Measurements from ENCODE around the gene POLE. TPM values are rescaled to one million over a fixed set of nuclear protein-coding genes. Genes with fewer than 3 reads are reported as not detected.

The POLE gene
- total RNA-seq, 4 donors from 2014 or later, result 28.2 to 98.5 (median 30.0) TPM

DNA sequence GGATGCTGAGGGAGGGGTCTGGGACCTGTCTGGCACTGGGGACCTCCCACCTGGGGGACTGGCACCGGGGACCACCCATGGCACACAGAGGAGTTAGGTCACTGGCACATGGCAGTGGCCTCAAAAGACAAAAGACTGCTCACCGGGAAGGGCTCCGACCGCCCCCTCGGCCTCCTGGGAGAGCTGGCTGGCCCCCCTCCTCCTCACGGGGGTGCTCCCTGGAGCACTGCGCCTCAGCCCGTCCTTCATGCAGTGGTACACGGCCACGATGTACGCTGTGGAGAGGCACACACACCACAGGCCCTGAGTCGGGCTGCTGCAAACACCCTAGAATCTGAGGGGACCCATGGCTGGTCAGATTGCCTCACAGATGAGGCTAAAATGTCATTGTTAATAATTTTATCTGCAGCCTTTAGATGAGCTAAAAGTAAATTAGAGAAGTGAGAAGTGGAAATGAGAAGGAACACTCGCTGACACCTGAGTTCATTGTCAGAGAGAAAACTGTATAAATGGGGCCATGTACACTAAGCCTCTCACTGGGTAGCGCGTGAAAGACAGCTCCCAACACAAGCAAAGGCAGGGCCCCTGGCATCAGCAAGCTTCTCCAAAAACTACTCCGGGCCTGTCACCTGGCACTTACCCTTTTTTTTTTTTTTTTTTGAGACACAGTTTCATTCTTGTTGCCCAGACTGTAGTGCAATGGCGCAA is 54.5 kb downstream of the POLE start:
- TF ChIP-seq, protein P1, sequence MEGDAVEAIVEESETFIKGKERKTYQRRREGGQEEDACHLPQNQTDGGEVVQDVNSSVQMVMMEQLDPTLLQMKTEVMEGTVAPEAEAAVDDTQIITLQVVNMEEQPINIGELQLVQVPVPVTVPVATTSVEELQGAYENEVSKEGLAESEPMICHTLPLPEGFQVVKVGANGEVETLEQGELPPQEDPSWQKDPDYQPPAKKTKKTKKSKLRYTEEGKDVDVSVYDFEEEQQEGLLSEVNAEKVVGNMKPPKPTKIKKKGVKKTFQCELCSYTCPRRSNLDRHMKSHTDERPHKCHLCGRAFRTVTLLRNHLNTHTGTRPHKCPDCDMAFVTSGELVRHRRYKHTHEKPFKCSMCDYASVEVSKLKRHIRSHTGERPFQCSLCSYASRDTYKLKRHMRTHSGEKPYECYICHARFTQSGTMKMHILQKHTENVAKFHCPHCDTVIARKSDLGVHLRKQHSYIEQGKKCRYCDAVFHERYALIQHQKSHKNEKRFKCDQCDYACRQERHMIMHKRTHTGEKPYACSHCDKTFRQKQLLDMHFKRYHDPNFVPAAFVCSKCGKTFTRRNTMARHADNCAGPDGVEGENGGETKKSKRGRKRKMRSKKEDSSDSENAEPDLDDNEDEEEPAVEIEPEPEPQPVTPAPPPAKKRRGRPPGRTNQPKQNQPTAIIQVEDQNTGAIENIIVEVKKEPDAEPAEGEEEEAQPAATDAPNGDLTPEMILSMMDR (IDR thresholded peaks at IDR 0.05; ENCODE audit: low read depth), result no peak

GRCh38 chr12:132631666-132632065 is 55.5 kb downstream of the POLE start:
- TF ChIP-seq, protein P1 (IDR thresholded peaks at IDR 0.05; ENCODE audit: low read depth), result no peak

- TF ChIP-seq, protein P1 (IDR thresholded peaks at IDR 0.05; ENCODE audit: low read depth), result no peak
Measured at GRCh38 chr12:132630672-132631071, 56.5 kb downstream of the POLE start.

DNA sequence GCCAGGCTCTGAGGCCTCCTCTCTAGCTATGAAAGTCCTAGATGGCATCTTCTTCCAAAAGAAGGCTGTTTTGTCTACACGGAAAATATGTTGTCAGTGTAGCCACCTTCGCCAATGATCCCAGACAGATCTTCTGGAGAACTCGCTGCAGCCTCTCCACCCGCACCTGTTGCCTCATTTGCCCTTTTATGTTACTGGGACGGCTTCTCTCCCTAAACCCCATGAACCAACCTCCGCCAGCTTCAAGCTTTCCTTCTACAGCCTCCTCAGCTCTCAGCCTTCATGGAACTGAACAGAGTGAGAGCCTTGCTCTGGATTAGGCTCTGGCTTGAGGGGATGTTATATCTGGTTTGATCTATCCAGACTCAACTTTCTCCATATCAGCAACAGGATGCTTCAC is 57.8 kb downstream of the POLE start:
- TF ChIP-seq, protein P1 (IDR thresholded peaks at IDR 0.05; ENCODE audit: low read depth), result no peak

DNA sequence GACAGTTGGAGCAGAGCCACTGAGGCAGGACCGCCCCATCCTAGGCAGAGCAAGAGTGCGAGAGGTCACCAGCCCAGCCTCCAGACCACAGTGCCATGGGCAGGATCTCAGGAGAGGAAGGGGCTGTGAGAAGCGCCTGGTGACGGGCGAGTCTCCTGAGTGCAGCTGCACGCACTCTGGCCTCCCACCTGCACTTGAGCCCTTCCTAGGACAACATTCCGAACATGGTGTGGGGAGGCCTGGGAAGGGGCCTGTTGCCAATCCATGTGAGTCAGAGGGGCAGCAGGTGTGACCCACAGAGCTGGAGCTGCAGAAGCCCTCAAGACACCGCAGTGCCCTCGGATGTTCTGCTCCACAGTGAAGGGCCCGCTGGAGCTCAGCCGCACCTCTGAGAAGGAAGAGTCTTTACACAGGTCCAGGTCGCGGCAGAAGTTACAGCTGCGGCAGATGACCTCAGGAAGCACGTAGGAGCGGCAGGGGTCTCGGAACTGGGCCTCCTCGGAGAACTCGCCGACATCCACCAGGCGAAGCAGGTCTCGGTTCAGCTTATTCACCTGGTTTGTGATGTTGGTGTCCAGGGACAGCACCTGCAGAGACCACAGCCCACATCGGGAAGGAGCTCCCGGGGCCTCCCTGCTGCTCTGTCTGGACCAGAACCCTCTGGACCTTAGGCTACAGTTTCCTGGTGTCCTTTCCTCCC is 61.3 kb downstream of the POLE start:
- TF ChIP-seq, protein P1 (IDR thresholded peaks at IDR 0.05; ENCODE audit: low read depth), result no peak

GRCh38 chr12:132624910-132625630 is 62.1 kb downstream of the POLE start:
- TF ChIP-seq, protein P1 (IDR thresholded peaks at IDR 0.05; ENCODE audit: low read depth), result no peak

Data from subcutaneous adipose tissue (tissue), 4 donors.